Suprapubic skin (tissue), 4 donors: ENCODE results near the gene FGF12.

ENCODE experiments used
- EP300 ChIP-seq: sonication (generic); formaldehyde crosslinking; IDR thresholded peaks from one replicate; pipeline ENCODE4 v1.6.1; 2017; ENCODE audit warnings: antibody characterized with exemption
- POLR2A ChIP-seq, 2 donors: fragments of 450-650 bp; IDR thresholded peaks; one replicate each; pipeline ENCODE4 v1.6.1; 2017; ENCODE audit warnings: antibody characterized with exemption in 2 of 2, mild to moderate bottlenecking in 2 of 2, moderate library complexity in 2 of 2
- POLR2AphosphoS5 ChIP-seq, 3 donors: sonication (generic); formaldehyde crosslinking; IDR thresholded peaks; one replicate each; pipeline ENCODE4 v1.6.1; 2017; ENCODE audit warnings: antibody characterized with exemption in 3 of 3
- TF ChIP-seq, protein P1 (sequence below), 2 donors: fragments of 200-600 bp in 1 of 2; fragments of 450-650 bp in 1 of 2; sonication (generic) in 1 of 2; IDR thresholded peaks; one replicate each; pipeline ENCODE4 v1.5.1; 2016 to 2019; ENCODE audit warnings: antibody characterized with exemption in 2 of 2, mild to moderate bottlenecking in 1 of 2, moderate library complexity in 1 of 2

GRCh38 chr3:192496905-192497587 is 230.3 kb downstream of the FGF12 start:
- TF ChIP-seq POLR2A (IDR thresholded peaks at IDR 0.05): no peak
- TF ChIP-seq POLR2AphosphoS5 (IDR thresholded peaks at IDR 0.05): no peak
- TF ChIP-seq, protein P1, sequence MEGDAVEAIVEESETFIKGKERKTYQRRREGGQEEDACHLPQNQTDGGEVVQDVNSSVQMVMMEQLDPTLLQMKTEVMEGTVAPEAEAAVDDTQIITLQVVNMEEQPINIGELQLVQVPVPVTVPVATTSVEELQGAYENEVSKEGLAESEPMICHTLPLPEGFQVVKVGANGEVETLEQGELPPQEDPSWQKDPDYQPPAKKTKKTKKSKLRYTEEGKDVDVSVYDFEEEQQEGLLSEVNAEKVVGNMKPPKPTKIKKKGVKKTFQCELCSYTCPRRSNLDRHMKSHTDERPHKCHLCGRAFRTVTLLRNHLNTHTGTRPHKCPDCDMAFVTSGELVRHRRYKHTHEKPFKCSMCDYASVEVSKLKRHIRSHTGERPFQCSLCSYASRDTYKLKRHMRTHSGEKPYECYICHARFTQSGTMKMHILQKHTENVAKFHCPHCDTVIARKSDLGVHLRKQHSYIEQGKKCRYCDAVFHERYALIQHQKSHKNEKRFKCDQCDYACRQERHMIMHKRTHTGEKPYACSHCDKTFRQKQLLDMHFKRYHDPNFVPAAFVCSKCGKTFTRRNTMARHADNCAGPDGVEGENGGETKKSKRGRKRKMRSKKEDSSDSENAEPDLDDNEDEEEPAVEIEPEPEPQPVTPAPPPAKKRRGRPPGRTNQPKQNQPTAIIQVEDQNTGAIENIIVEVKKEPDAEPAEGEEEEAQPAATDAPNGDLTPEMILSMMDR (IDR thresholded peaks at IDR 0.05): no peak
- no peak for TF ChIP-seq EP300
